ENCODE results near the gene USP6.
"Not testable (repeated sequence)": the region's sequence is repeated elsewhere in the genome, so short reads cannot be mapped to it uniquely, and the experiment has no call there.

USP6 gene

GRCh38 chr17:5191541-5192417 lies 75.9 kb downstream of the USP6 start, which contains the start of gene ZNF594:
ZNF594 (minus strand) TSS chr17:5191868; CDS start chr17:5184256, 7,612 bp downstream.
- DNase-seq (ENCODE audit: low read depth, low spot score): peak; percentile 93

GRCh38 chr17:5194346-5194745 lies 78.5 kb downstream of the USP6 start:
- no peak for DNase-seq (ENCODE audit: low read depth, low spot score)

GRCh38 chr17:5198472-5198871 lies 82.6 kb downstream of the USP6 start:
- no peak for DNase-seq (ENCODE audit: low read depth, low spot score)

GRCh38 chr17:5200360-5200759 lies 84.5 kb downstream of the USP6 start:
- DNase-seq (ENCODE audit: low read depth, low spot score): no peak

- no peak for DNase-seq (ENCODE audit: low read depth, low spot score)
Measured at GRCh38 chr17:5201011-5201410, 85.2 kb downstream of the USP6 start.

- no peak for DNase-seq (ENCODE audit: low read depth, low spot score)
Measured at GRCh38 chr17:5203178-5203907, 87.5 kb downstream of the USP6 start.

GRCh38 chr17:5203908-5204294 lies 88.1 kb downstream of the USP6 start:
- no peak for DNase-seq (ENCODE audit: low read depth, low spot score)

- no peak for DNase-seq (ENCODE audit: low read depth, low spot score)
Measured at GRCh38 chr17:5209396-5209795, 93.6 kb downstream of the USP6 start.

GRCh38 chr17:5210091-5210490 lies 94.3 kb downstream of the USP6 start:
- DNase-seq (ENCODE audit: low read depth, low spot score): no peak

- no peak for DNase-seq (ENCODE audit: low read depth, low spot score)
Measured at GRCh38 chr17:5210614-5211252, 94.9 kb downstream of the USP6 start.

GRCh38 chr17:5211458-5211857 lies 95.6 kb downstream of the USP6 start:
- no peak for DNase-seq (ENCODE audit: low read depth, low spot score)

GRCh38 chr17:5217562-5217961 lies 101.7 kb downstream of the USP6 start:
- DNase-seq (ENCODE audit: low read depth, low spot score): not testable (repeated sequence)

GRCh38 chr17:5219536-5219935 lies 103.7 kb downstream of the USP6 start:
- no peak for DNase-seq (ENCODE audit: low read depth, low spot score)

GRCh38 chr17:5220074-5220473 lies 104.2 kb downstream of the USP6 start:
- DNase-seq (ENCODE audit: low read depth, low spot score): no peak

- not testable (repeated sequence) for DNase-seq (ENCODE audit: low read depth, low spot score)
Measured at GRCh38 chr17:5221912-5222311, 106.1 kb downstream of the USP6 start.

All from activated CD4-positive, CD25-positive, alpha-beta regulatory T cell treated with anti-CD3 and anti-CD28 coated beads, Interleukin-2, amount 50 U/mL, for 16 hours (primary cell).